Left ventricle myocardium inferior (tissue), 1 donor: Measurements from ENCODE around the gene NBEA. TPM values are rescaled to one million over a fixed set of nuclear protein-coding genes. Genes with fewer than 3 reads are reported as not detected.
A peak's percentile ranks its signal among the peaks of the same experiment; 100 is the strongest.

Source experiments
- DNase-seq: peaks from one replicate; pipeline ENCODE4 v3.0.0-alpha.2; 2020
- H3K27ac ChIP-seq: fragments of 200-600 bp; replicated peaks from 2 replicates; pipeline ENCODE4 v1.8.0; 2021
- H3K27me3 ChIP-seq: fragments of 200-600 bp; 2 replicates; pipeline ENCODE4 v1.8.0; 2021; ENCODE audit warnings: low read depth
- H3K36me3 ChIP-seq: fragments of 200-600 bp; 2 replicates; pipeline ENCODE4 v1.8.0; 2021
- H3K4me1 ChIP-seq: fragments of 200-600 bp; 2 replicates; pipeline ENCODE4 v1.8.0; 2021
- H3K4me3 ChIP-seq: fragments of 200-600 bp; 2 replicates; pipeline ENCODE4 v1.8.0; 2021; ENCODE audit warnings: mild to moderate bottlenecking, moderate library complexity
- H3K9me3 ChIP-seq: fragments of 200-600 bp; replicated peaks from 2 replicates; pipeline ENCODE4 v1.8.0; 2021
- CTCF ChIP-seq: fragments of 200-600 bp; IDR thresholded peaks from 2 replicates; pipeline ENCODE4 v1.8.0; 2021; ENCODE audit warnings: antibody characterized with exemption, mild to moderate bottlenecking, borderline replicate concordance
- intact Hi-C: fragments of 100-400 bp; cut with micrococcal nuclease; formaldehyde crosslinking; loops from one replicate; pipeline ENCODE4 v1.11.0; 2022
- total RNA-seq: library from RNA; stranded (reverse); fragmentation: NEBNext Ultra II Directional; extraction: Animal tissue kit (Norgen Biotek cat#: 25700); gene quantifications from one replicate; pipeline ENCODE4 v1.2.1, GENCODE V29; 2021
- donor health status: DM: no; HTN: yes; CAD: no; lungs with severe emphysema.

NBEA gene
- total RNA-seq, 1 donor from 2014 or later = 21.0 TPM

- Histone ChIP-seq H3K27me3 (no peaks in the 10 kb centered on the region), H3K36me3 (no peaks in the 10 kb centered on the region), H3K9me3 (no peaks in the 10 kb centered on the region), H3K4me3 (no peak overlapping the region), H3K27ac (no peak overlapping the region), H3K4me1 (peaks cover 10% of the 10 kb centered on the region)
- TF ChIP-seq CTCF = no peak
- intact Hi-C loops = no loop called here
- DNase-seq = no peak
Observed at GRCh38 chr13:35162420-35162819, 220.3 kb downstream of the NBEA start.

- no peak for TF ChIP-seq CTCF
- H3K4me3 ChIP-seq = no peak overlapping the region
- intact Hi-C loops = no loop called here
- peaks cover 11% of the 10 kb centered on the region for H3K4me1 ChIP-seq
- H3K27me3 ChIP-seq = no peaks in the 10 kb centered on the region
- H3K27ac ChIP-seq = no peak overlapping the region
- no peaks in the 10 kb centered on the region for H3K36me3 ChIP-seq
- DNase-seq = no peak
- no peaks in the 10 kb centered on the region for H3K9me3 ChIP-seq
Observed at GRCh38 chr13:35163674-35164073, 221.6 kb downstream of the NBEA start.

GRCh38 chr13:35164324-35164932 lies 222.4 kb downstream of the NBEA start:
- TF ChIP-seq CTCF = peak; percentile 78
- H3K36me3 ChIP-seq = no peaks in the 10 kb centered on the region
- H3K4me1 ChIP-seq = peaks cover 11% of the 10 kb centered on the region

GRCh38 chr13:35165205-35165604 lies 223.1 kb downstream of the NBEA start:
- no peaks in the 10 kb centered on the region for H3K36me3 ChIP-seq
- no peak for TF ChIP-seq CTCF
- no peak overlapping the region for H3K27ac ChIP-seq
- intact Hi-C loops = no loop called here
- peaks cover 11% of the 10 kb centered on the region for H3K4me1 ChIP-seq
- no peaks in the 10 kb centered on the region for H3K9me3 ChIP-seq
- DNase-seq = no peak
- H3K4me3 ChIP-seq = no peak overlapping the region
- H3K27me3 ChIP-seq = no peaks in the 10 kb centered on the region

More at GRCh38 chr13:35164324-35164932, 222.4 kb downstream of the NBEA start:
- no peak for DNase-seq
- H3K4me3 ChIP-seq = no peak overlapping the region
- H3K27ac ChIP-seq = no peak overlapping the region
- no peaks in the 10 kb centered on the region for H3K27me3 ChIP-seq
- intact Hi-C loops = no loop called here
- H3K9me3 ChIP-seq = no peaks in the 10 kb centered on the region

GRCh38 chr13:35179494-35179893 lies 237.4 kb downstream of the NBEA start:
- no peak for TF ChIP-seq CTCF
- H3K27me3 ChIP-seq = no peaks in the 10 kb centered on the region
- intact Hi-C loops = no loop called here
- peak overlapping the region; percentile 75 for H3K27ac ChIP-seq
- H3K9me3 ChIP-seq = no peaks in the 10 kb centered on the region
- H3K4me3 ChIP-seq = peak overlapping the region; percentile 49
- peaks cover 12% of the 10 kb centered on the region for H3K4me1 ChIP-seq
- H3K36me3 ChIP-seq = peaks cover 14% of the 10 kb centered on the region
- DNase-seq = no peak
